ENCODE data around the gene CASP12.

DNA sequence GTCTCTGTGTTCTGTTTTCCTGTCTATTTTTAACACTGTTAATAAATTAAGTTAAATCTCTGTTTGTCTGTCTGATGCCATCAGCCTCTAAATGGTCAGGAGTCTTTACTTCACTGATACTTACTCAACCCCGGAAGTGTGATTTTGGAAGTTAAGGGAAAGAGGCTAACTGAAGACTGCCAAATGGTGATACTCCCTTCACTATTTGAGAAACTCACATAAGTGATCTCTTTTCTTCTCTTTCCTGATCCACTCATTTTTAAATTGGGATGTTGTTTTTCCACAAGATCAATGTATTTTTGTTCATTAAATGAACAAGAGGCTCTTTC, 389 bp upstream of the CASP12 start:
- TF ChIP-seq, protein P1, sequence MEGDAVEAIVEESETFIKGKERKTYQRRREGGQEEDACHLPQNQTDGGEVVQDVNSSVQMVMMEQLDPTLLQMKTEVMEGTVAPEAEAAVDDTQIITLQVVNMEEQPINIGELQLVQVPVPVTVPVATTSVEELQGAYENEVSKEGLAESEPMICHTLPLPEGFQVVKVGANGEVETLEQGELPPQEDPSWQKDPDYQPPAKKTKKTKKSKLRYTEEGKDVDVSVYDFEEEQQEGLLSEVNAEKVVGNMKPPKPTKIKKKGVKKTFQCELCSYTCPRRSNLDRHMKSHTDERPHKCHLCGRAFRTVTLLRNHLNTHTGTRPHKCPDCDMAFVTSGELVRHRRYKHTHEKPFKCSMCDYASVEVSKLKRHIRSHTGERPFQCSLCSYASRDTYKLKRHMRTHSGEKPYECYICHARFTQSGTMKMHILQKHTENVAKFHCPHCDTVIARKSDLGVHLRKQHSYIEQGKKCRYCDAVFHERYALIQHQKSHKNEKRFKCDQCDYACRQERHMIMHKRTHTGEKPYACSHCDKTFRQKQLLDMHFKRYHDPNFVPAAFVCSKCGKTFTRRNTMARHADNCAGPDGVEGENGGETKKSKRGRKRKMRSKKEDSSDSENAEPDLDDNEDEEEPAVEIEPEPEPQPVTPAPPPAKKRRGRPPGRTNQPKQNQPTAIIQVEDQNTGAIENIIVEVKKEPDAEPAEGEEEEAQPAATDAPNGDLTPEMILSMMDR (IDR thresholded peaks at IDR 0.05), result no peak
- TF ChIP-seq POLR2A (IDR thresholded peaks at IDR 0.05), result no peak
